Jurkat, Clone E6-1 (cell line): ENCODE results near the gene XRCC3.
"Not testable (repeated sequence)": the region's sequence is repeated elsewhere in the genome, so short reads cannot be mapped to it uniquely, and the experiment has no call there.

Experiments
- DNase-seq: peaks from one replicate; pipeline ENCODE4 v3.0.0-alpha.2; 2011; ENCODE audit warnings: low read depth, low spot score
- H3K4me3 ChIP-seq: 2 replicates; pipeline ENCODE4 v1.5.1; 2011; ENCODE audit warnings: mild to moderate bottlenecking, low read length, control low read depth, moderate library complexity

Gene XRCC3

DNA sequence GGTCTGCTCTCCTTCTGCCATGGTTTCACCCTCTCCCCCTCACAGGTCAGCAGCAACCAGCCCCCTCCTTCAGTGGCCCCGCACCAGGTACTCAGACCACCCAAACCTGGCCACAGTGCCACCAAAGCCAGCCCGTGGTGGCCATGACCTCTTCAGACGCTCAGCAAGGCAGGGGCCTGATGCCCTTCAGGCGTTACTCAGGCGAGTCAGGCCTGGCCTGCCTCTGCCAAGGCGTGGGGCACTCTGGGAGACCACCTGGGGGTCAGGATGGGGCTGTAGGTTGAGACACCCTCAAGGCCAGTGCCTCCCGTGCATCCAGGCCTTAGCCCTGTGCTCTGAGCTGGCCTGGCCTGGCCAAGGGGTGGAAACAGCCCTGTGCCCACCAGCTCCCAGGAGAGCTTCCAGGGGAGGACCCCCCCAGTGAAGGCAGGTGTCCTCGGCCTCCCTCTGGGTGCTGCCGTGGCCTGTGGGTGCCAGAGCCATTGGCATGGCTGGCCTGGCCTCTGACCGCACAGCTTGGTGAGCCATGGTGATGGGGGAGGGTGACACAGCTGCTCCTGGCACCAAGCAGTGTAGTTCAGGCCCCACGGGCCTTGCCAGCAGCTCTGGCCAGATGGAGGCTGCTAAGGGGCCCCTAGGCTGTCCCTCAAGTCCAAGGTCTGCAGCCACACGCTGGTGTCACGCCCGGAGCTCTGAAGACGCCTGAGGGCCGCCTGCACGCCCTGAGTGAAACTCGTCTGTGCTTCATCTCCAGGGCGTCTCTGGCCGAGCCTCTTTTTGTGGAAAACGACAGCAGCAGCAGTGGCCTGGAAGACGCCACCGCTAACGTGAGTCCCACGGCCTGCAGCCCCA, 15.1 kb downstream of the XRCC3 start:
- H3K4me3 ChIP-seq, result no peak overlapping the region
- no peak for DNase-seq

- H3K4me3 ChIP-seq, result no peak overlapping the region
- DNase-seq, result no peak
These were observed 16.0 kb downstream of the XRCC3 start for GRCh38 chr14:103699261-103699661.

GRCh38 chr14:103698380-103699260, 16.6 kb downstream of the XRCC3 start:
- H3K4me3 ChIP-seq, result no peak overlapping the region
- no peak for DNase-seq

DNA sequence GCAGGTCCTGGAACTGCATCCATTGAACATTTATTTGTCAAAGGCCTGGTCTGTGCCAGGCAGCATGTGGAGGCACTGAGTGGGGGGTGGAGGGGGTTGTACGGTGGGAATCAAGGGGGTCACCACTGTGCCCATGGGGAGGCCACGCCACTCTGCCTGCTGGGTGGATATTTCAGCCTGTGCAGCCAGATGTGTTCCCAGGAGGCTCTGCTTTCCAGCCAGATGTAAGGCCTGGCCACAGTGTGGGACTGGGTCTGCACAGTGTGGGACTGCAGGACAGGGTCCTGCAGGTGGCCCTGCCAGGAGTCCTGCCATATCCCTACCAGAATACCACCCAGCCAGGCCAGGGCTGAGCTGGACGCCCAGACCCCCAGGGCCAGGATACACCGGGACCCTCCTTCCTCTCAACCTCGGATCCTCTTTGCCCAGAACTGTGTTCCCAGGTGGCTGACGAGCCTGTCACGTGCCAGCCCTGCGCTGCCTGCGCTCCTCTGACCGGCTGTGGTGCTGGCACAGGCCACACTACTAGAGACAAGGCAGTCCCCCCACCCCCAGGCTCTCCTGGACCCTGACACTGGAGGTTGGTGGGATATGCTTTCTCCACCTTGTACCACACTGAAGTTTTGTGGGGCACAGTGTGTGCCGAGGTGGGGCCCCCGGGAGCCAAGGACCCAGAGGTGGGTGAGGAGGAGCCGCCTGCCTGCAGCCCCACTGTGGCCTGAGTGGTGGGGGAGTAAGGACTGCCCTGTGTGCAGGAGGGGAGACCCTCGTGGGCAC, 17.5 kb downstream of the XRCC3 start:
- no peak overlapping the region for H3K4me3 ChIP-seq
- DNase-seq, result no peak

DNA sequence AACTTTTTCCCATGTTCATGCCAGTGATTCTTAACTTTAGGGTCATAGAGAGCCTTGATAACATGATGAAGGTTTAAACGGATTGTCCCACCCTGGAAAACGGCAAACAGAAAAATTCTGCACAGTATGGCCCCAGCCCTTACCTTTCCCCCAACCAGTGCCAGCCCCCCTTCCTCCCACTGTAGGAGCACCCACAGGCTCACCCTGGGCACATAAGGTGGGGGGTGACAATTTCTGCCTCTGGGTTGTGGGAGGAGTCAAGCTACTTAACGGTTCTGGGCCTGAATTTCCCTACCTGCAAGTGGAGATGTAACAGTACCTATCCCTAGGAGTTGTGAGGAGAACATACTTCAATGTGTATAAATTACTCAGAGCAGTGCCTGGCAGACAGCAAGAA, 18.0 kb downstream of the XRCC3 start:
- no peak for DNase-seq
- H3K4me3 ChIP-seq, result no peak overlapping the region

- no peak for DNase-seq
- no peak overlapping the region for H3K4me3 ChIP-seq
These were observed 18.7 kb downstream of the XRCC3 start for GRCh38 chr14:103696466-103697071.

- no peak overlapping the region for H3K4me3 ChIP-seq
- DNase-seq, result no peak
These were observed 19.2 kb downstream of the XRCC3 start for GRCh38 chr14:103696070-103696402.

DNA sequence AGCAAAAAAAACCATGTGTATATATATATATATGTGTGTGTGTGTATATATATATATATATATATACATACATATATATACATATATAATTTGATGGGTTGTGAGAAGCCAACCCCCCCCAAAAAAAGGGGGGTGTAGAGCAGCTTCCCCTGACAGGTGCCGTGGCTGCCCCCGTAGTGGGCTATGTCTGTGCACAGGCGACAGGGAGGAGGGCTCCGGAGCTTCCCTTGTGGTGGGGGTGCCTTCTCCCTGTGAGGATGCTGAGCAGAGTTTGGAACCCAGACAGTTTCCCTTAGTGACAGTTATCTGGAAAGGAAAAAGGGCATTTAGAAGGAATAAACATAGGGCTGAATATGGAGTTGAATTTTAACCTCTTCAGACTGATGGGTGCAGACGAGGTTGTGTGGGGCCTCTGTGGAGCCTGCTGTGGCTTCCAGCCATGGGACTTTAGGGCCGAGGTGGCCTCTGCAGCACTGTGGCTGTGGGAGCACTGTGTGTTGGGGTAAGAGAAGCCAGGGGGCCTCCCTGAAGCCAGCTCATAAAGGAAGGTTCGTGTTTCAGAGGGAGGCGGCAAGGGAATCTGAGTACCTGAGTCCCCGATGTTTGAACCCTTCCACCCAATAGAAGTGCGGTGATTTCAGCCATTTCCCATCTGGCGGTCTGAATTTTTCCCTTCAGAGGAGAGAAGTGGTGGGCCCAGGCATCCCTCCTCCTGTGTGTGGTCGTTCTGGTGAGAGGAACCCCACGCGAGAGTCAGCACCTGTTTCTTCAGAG, 19.8 kb downstream of the XRCC3 start:
- H3K4me3 ChIP-seq, result no peak overlapping the region
- no peak for DNase-seq

DNA sequence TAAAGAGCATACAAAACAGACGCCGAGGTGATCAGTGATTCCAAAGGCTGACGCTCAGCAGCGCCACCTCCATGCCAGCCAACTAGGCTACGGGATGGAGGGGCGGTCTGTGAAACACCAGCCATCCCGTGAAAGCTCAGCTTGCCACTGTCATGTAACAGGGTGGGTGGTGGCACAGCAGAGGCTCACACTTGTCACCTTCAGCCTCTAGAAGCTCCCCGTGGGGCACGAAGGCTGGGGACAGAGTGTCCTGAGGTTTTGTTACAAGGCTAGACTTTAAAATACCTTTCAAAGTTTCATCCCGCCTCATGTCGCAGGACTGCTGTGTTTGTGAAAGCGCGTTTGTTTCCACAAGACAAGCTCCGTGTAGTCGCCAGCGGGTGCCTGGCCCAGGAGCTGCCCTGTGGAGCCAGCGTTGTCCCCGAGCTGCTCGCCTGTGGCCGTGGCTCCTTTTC, 20.7 kb downstream of the XRCC3 start:
- no peak for DNase-seq
- H3K4me3 ChIP-seq, result no peak overlapping the region

DNA sequence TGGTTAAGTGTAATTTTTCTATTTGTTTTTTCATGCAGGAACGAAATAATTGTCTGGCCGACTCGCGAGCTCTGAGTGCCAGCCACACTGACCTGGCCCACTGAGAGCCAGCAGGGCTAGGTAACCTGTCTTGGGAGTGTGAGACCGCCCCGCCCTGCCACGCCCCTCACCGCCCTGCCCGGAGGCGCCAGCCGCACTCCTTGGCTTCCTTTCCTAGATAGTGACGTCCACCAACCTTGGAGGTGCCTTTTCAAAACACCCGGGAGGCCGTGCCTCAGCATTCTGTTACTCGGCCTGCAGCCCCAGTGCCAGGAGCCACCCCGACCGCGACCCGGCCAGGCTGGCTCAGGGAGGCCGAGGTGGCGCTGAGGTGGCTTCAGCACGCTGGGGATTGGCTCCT, 21.7 kb downstream of the XRCC3 start:
- DNase-seq, result no peak
- H3K4me3 ChIP-seq, result no peak overlapping the region

DNA sequence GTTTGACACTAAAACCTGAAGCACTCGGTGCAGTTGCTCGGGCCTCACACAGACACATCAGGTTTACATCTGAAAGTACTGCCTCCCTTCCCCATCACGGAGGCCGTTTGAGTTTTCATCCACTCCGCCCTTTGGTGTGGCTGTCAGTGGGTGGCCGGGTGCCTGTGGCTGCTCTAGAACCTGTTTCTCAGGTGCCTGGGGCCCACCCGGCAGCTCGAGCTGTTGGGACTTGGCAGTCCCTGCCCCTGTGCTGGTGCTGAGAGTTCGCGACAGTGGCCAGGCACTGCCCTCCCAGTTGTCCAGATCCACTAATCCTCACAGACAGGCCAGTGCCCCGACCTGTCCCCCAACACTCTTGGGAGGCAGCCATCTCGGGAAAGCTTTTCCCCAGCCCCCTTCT, 22.4 kb downstream of the XRCC3 start:
- no peak for DNase-seq
- no peak overlapping the region for H3K4me3 ChIP-seq

DNA sequence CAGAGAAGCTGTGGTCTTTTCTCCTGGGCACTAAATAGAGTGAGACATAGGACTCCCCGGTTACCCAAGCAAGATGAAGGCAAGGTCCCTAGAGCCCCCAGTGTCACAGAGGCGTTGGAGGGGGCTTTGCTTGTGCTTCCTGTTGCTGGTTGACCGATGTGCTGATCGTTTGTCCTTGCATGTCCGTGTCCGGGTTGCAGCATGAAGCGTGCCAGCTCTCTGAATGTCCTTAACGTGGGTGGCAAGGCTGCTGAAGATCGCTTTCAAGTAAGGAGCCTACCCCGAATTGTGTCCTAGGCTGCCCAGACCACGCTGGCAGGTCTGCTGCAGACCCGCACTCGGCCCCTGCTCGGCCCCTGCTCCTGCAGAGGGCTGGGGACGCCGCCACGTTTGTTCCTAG, 23.1 kb downstream of the XRCC3 start:
- DNase-seq, result no peak
- H3K4me3 ChIP-seq, result no peak overlapping the region

GRCh38 chr14:103691655-103692054, 23.6 kb downstream of the XRCC3 start:
- not testable (repeated sequence) for DNase-seq, H3K4me3 ChIP-seq

GRCh38 chr14:103690332-103690731, 24.9 kb downstream of the XRCC3 start:
- no peak overlapping the region for H3K4me3 ChIP-seq
- DNase-seq, result no peak

DNA sequence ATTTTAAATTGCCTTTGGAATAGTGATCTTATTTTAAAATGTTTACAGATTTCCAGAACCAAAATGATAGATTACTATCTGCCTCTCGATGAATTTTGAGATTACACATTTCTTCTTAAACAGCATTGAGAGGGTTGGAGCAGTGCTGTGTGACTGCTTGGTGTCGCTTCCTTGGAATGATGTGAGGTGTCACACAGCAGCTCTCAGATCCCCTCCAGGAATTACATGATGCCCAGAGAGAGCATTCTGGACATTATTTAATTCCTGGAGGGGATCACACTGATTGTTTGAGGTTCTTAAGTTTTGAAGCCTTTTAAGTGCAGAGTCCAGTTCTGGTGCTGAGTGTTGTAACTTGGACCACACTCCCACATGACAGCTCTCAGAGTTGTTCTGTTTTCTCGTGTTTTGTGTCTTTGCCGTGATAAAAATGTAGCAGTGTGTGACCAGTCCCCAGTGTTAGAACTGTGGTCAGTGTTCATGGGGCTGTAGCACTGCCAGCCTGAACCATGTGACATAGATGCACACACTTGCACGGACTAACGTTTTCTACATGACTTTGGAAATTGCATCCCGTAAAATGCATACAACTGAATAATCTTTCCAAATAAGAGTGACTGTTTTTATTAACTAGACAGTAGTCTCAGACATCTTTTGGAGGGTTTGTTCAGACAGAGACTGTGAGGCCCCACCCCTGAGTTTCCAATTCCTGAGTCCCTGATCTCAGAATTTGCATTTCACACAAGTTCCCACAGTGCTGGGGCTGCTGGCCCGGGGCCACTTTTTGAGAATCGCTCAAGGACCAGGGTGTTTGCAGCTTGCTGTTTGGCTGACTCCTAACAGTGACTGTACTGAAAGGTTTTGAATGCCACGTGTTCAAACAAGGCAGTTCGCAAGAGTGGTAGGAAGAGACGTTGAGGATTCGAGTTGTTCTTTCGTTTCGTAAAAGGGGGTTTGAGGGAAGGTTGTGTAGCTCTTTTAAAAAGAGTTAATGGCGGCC, 26.0 kb downstream of the XRCC3 start:
- no peak for DNase-seq
- H3K4me3 ChIP-seq, result no peak overlapping the region

GRCh38 chr14:103688441-103688840, 26.8 kb downstream of the XRCC3 start:
- H3K4me3 ChIP-seq, result no peak overlapping the region
- DNase-seq, result no peak

- no peak for DNase-seq
- no peak overlapping the region for H3K4me3 ChIP-seq
These were observed 27.5 kb downstream of the XRCC3 start for GRCh38 chr14:103687712-103688111.
